ENCODE data around the gene TOX2.

- TF ChIP-seq POLR2A (IDR thresholded peaks at IDR 0.05; ENCODE audit: low read depth, low read length) (no peak), POLR2AphosphoS5 (IDR thresholded peaks at IDR 0.05; ENCODE audit: low read depth, low read length) (no peak), TAF1 (IDR thresholded peaks at IDR 0.05; ENCODE audit: borderline replicate concordance, low read depth, low read length) (no peak)
Measured at GRCh38 chr20:44038681-44039123, 124.0 kb downstream of the TOX2 start.

All from GM12892 (cell line).